ENCODE data around the gene SLC39A11.

Gene SLC39A11

GRCh38 chr17:72651988-72652387 lies 440.5 kb downstream of the SLC39A11 start:
- Histone ChIP-seq H3K4me3 (no peak overlapping the region), H3K27ac (no peak overlapping the region)
- no peak for DNase-seq (ENCODE audit: low spot score)
- TF ChIP-seq CTCF (IDR thresholded peaks at IDR 0.05), result no peak

GRCh38 chr17:72648702-72649101 lies 443.8 kb downstream of the SLC39A11 start:
- no peak overlapping the region for H3K4me3 ChIP-seq
- no peak for DNase-seq (ENCODE audit: low spot score)
- no peak for TF ChIP-seq CTCF (IDR thresholded peaks at IDR 0.05)
- H3K27ac ChIP-seq, result no peak overlapping the region

GRCh38 chr17:72646176-72646575 lies 446.3 kb downstream of the SLC39A11 start:
- no peak for TF ChIP-seq CTCF (IDR thresholded peaks at IDR 0.05)
- Histone ChIP-seq H3K4me3 (no peak overlapping the region), H3K27ac (no peak overlapping the region)
- DNase-seq (ENCODE audit: low spot score), result no peak

- no peak overlapping the region for H3K4me3 ChIP-seq
- TF ChIP-seq CTCF (IDR thresholded peaks at IDR 0.05), result no peak
- H3K27ac ChIP-seq, result no peak overlapping the region
- DNase-seq (ENCODE audit: low spot score), result no peak
Observed at GRCh38 chr17:72644492-72644891, 448.0 kb downstream of the SLC39A11 start.

GRCh38 chr17:72643575-72644216 lies 448.8 kb downstream of the SLC39A11 start:
- no peak overlapping the region for H3K27ac ChIP-seq
- no peak for DNase-seq (ENCODE audit: low spot score)
- TF ChIP-seq CTCF (IDR thresholded peaks at IDR 0.05), result no peak
- H3K4me3 ChIP-seq, result no peak overlapping the region

GRCh38 chr17:72642720-72643119 lies 449.8 kb downstream of the SLC39A11 start:
- TF ChIP-seq CTCF (IDR thresholded peaks at IDR 0.05), result no peak
- no peak overlapping the region for H3K4me3 ChIP-seq
- no peak overlapping the region for H3K27ac ChIP-seq
- no peak for DNase-seq (ENCODE audit: low spot score)

GRCh38 chr17:72640415-72641165 lies 451.9 kb downstream of the SLC39A11 start:
- TF ChIP-seq CTCF (IDR thresholded peaks at IDR 0.05), result no peak
- Histone ChIP-seq H3K4me3 (no peak overlapping the region), H3K27ac (no peak overlapping the region)
- no peak for DNase-seq (ENCODE audit: low spot score)

All from coronary artery (tissue), 2 donors.